MM.1S (cell line): ENCODE data around the gene NUTM2G.
"Not testable (repeated sequence)": the region's sequence is repeated elsewhere in the genome, so short reads cannot be mapped to it uniquely, and the experiment has no call there.

ENCODE experiments used
- CTCF ChIP-seq: fragments of 300-600 bp; sonication (generic); IDR thresholded peaks from 2 replicates; pipeline ENCODE4 v1.5.1; 2016; ENCODE audit warnings: antibody characterized with exemption, low read length, mixed read lengths
- EZH2 ChIP-seq: fragments of 300-600 bp; sonication (generic); optimal IDR thresholded peaks from 2 replicates; pipeline ENCODE3; 2017; ENCODE audit warnings: low read depth, mild to moderate bottlenecking, antibody characterized with exemption, low read length, mixed read lengths

GRCh38 chr9:96904947-96905722, 23.5 kb upstream of the NUTM2G start:
- not testable (repeated sequence) for TF ChIP-seq CTCF, EZH2
